ENCODE results near the gene ICAM4.
"Not testable (repeated sequence)": the region's sequence is repeated elsewhere in the genome, so short reads cannot be mapped to it uniquely, and the experiment has no call there.

ICAM4 gene

DNA sequence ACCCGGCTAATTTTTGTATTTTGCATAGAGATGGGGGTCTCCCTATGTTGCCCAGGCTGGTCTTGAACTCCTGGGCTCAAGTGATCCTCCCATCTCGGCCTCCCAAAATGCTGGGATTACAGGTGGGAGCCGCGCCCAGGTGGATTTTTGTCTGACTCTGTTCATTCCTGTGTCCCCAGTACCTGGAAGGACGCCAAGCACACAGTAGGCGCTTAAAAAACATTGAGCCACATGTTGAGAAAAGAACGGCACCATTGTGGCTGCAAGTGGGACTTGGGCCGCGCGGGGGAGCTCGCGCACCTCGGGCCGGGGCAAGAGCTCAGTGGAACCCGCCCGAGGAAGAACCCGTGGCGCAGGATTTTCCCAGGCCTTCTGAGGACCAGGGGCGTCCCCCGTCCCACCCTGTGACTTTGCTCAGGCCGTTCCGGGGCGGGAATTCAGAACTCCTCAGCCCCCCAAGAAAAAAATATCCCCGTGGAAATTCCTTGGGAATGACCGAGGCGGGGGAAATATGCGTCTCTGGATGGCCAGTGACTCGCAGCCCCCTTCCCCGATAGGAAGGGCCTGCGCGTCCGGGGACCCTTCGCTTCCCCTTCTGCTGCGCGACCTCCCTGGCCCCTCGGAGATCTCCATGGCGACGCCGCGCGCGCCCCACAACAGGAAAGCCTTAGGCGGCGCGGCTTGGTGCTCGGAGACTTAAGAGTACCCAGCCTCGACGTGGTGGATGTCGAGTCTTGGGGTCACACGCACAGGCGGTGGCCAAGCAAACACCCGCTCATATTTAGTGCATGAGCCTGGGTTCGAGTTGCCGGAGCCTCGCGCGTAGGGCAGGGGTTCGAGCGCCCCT lies 17.2 kb upstream of the ICAM4 start:
- Histone ChIP-seq H3K27me3 (ENCODE audit: insufficient read depth, low read length) (peaks cover 45% of the 10 kb centered on the region), H3K4me1 (ENCODE audit: insufficient read depth, low read length) (no peaks in the 10 kb centered on the region), H3K27ac (ENCODE audit: low read depth, low read length) (no peak overlapping the region), H3K9me3 (ENCODE audit: insufficient read depth, low read depth, low read length) (no peaks in the 10 kb centered on the region), H3K4me3 (ENCODE audit: low read length) (peak overlapping the region; percentile 49), H3K36me3 (ENCODE audit: insufficient read depth, low read length) (no peaks in the 10 kb centered on the region), H3K9ac (ENCODE audit: low read depth, low read length) (no peak overlapping the region; the same call in 1 of the 2 replicates)
- 9% methylated on average over 59 of the region's 59 CpGs for WGBS

- peaks cover 45% of the 10 kb centered on the region for H3K27me3 ChIP-seq (ENCODE audit: insufficient read depth, low read length)
- no peak overlapping the region for H3K27ac ChIP-seq (ENCODE audit: low read depth, low read length)
- WGBS, result 8% methylated on average over 37 of the region's 37 CpGs
- H3K9me3 ChIP-seq (ENCODE audit: insufficient read depth, low read depth, low read length), result no peaks in the 10 kb centered on the region
- no peaks in the 10 kb centered on the region for H3K36me3 ChIP-seq (ENCODE audit: insufficient read depth, low read length)
- H3K4me3 ChIP-seq (ENCODE audit: low read length), result peak overlapping the region; percentile 49
- peak overlapping the region; percentile 7; the same call in 1 of the 2 replicates for H3K9ac ChIP-seq (ENCODE audit: low read depth, low read length)
- no peaks in the 10 kb centered on the region for H3K4me1 ChIP-seq (ENCODE audit: insufficient read depth, low read length)
These were observed 16.6 kb upstream of the ICAM4 start for GRCh38 chr19:10270180-10270615.

DNA sequence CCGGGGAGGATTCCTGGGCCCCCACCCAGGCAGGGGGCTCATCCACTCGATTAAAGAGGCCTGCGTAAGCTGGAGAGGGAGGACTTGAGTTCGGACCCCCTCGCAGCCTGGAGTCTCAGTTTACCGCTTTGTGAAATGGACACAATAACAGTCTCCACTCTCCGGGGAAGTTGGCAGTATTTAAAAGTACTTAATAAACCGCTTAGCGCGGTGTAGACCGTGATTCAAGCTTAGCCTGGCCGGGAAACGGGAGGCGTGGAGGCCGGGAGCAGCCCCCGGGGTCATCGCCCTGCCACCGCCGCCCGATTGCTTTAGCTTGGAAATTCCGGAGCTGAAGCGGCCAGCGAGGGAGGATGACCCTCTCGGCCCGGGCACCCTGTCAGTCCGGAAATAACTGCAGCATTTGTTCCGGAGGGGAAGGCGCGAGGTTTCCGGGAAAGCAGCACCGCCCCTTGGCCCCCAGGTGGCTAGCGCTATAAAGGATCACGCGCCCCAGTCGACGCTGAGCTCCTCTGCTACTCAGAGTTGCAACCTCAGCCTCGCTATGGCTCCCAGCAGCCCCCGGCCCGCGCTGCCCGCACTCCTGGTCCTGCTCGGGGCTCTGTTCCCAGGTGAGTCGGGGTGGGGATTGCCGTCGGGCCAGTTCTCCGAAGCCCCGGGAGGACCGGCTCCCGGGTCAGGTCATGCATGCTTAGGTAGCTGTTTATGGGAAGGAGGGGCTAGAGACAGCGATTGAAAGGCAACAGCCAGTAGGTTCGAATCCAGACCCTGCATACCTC lies 15.9 kb upstream of the ICAM4 start, which contains the start of gene ICAM1:
ICAM1 (plus strand) TSS at position 505 of the 779 bp plus-strand sequence; CDS start at position 545, 40 bp downstream.
- H3K27me3 ChIP-seq (ENCODE audit: insufficient read depth, low read length), result peaks cover 45% of the 10 kb centered on the region
- H3K36me3 ChIP-seq (ENCODE audit: insufficient read depth, low read length), result 0 out of 2 replicates have a peak, but pooled peaks cover 2% of the 10 kb centered on the region
- 4% methylated on average over 51 of the region's 51 CpGs for WGBS
- peak within 1 kb of the TSS; percentile 7; the same call in 1 of the 2 replicates for H3K9ac ChIP-seq (ENCODE audit: low read depth, low read length)
- no peak within 1 kb of the TSS; the same call in 1 of the 2 replicates for H3K27ac ChIP-seq (ENCODE audit: low read depth, low read length)
- peak within 1 kb of the TSS; percentile 49 for H3K4me3 ChIP-seq (ENCODE audit: low read length)
- H3K4me1 ChIP-seq (ENCODE audit: insufficient read depth, low read length), result no peaks in the 10 kb centered on the region
- no peaks in the 10 kb centered on the region for H3K9me3 ChIP-seq (ENCODE audit: insufficient read depth, low read depth, low read length)

GRCh38 chr19:10271543-10272086 lies 15.1 kb upstream of the ICAM4 start:
- 62% methylated on average over 12 of the region's 12 CpGs for WGBS
- H3K4me1 ChIP-seq (ENCODE audit: insufficient read depth, low read length), result no peaks in the 10 kb centered on the region
- H3K9ac ChIP-seq (ENCODE audit: low read depth, low read length), result no peak overlapping the region
- H3K27me3 ChIP-seq (ENCODE audit: insufficient read depth, low read length), result peaks cover 45% of the 10 kb centered on the region
- no peak overlapping the region for H3K27ac ChIP-seq (ENCODE audit: low read depth, low read length)
- peak overlapping the region; percentile 49 for H3K4me3 ChIP-seq (ENCODE audit: low read length)
- 0 out of 2 replicates have a peak, but pooled peaks cover 2% of the 10 kb centered on the region for H3K36me3 ChIP-seq (ENCODE audit: insufficient read depth, low read length)
- no peaks in the 10 kb centered on the region for H3K9me3 ChIP-seq (ENCODE audit: insufficient read depth, low read depth, low read length)

GRCh38 chr19:10274589-10274988 lies 12.2 kb upstream of the ICAM4 start:
- H3K9ac ChIP-seq (ENCODE audit: low read depth, low read length), result no peak overlapping the region
- WGBS, result 94% methylated on average over 10 of the region's 10 CpGs
- H3K27ac ChIP-seq (ENCODE audit: low read depth, low read length), result no peak overlapping the region
- H3K36me3 ChIP-seq (ENCODE audit: insufficient read depth, low read length), result 0 out of 2 replicates have a peak, but pooled peaks cover 2% of the 10 kb centered on the region
- peaks cover 31% of the 10 kb centered on the region for H3K27me3 ChIP-seq (ENCODE audit: insufficient read depth, low read length)
- H3K4me1 ChIP-seq (ENCODE audit: insufficient read depth, low read length), result no peaks in the 10 kb centered on the region
- no peaks in the 10 kb centered on the region for H3K9me3 ChIP-seq (ENCODE audit: insufficient read depth, low read depth, low read length)
- no peak overlapping the region for H3K4me3 ChIP-seq (ENCODE audit: low read length)

DNA sequence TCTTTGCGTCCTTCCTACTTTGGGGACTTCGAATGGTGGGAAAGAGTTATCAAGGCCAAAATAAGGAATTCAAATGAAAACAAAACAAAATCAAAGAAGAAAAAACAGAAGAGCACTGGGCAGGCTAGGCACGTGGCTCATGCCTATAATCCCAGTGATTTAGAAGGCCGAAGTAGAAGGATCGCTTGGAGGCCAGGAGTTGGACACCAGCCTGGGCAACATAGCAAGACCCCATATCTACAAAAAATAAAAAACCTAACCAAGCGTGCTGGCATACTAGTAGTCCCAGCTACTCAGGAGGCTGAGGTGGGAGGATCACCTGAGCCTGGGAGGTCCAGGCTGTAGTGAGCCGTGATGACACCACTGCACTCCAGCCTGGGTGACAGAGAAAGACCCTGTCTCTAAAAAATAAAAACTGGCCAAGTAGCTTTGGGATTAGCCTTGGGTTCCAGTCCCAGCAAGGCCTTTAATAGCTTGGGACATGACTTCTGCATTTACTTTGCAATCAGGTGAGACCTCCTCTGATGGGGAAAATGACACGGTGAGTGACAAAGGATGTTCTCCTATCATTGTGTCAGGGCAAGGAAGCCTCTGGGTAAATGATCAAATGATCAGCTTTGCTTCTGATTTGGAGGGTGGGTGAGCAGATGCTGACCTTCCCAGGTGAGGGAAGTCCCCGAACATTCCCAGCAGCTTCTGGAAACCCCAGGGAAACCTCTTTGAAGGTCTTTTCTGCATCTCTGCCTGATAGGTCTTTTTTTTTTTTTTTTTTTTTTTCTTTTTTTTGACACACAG lies 8.8 kb upstream of the ICAM4 start:
- Histone ChIP-seq H3K4me1 (ENCODE audit: insufficient read depth, low read length) (no peaks in the 10 kb centered on the region), H3K27ac (ENCODE audit: low read depth, low read length) (no peak overlapping the region)
- 95% methylated on average over 9 of the region's 9 CpGs for WGBS

DNA sequence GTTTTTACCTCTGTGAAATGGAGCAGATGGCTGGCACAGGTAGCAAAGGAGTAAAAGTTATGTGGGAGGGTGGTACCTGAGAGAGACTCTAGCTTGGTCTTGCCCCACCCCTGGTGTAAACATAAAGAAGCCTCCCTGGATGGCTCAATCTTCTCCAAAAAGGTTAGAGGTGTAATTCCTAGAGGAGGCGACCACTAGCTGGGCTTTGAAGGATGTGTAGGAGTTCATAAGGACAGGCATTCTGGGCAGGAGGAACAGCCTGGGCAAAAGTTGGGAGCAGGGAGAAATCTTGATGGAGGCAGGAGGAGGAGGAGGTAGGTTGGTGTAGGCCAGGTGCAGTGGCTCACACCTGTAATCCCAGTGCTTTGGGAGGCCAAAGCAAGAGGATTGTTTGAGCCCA lies 7.8 kb upstream of the ICAM4 start:
- no peak overlapping the region for H3K27ac ChIP-seq (ENCODE audit: low read depth, low read length)
- no peaks in the 10 kb centered on the region for H3K27me3 ChIP-seq (ENCODE audit: insufficient read depth, low read length)
- H3K4me3 ChIP-seq (ENCODE audit: low read length), result no peak overlapping the region
- H3K9ac ChIP-seq (ENCODE audit: low read depth, low read length), result no peak overlapping the region
- WGBS, result 94% methylated on average over 1 of the region's 1 CpG
- no peaks in the 10 kb centered on the region for H3K4me1 ChIP-seq (ENCODE audit: insufficient read depth, low read length)
- 0 out of 2 replicates have a peak, but pooled peaks cover 2% of the 10 kb centered on the region for H3K36me3 ChIP-seq (ENCODE audit: insufficient read depth, low read length)
- H3K9me3 ChIP-seq (ENCODE audit: insufficient read depth, low read depth, low read length), result no peaks in the 10 kb centered on the region

More for the DNA sequence above, 8.8 kb upstream of the ICAM4 start:
- Histone ChIP-seq H3K36me3 (ENCODE audit: insufficient read depth, low read length) (0 out of 2 replicates have a peak, but pooled peaks cover 2% of the 10 kb centered on the region), H3K9me3 (ENCODE audit: insufficient read depth, low read depth, low read length) (no peaks in the 10 kb centered on the region), H3K4me3 (ENCODE audit: low read length) (no peak overlapping the region), H3K27me3 (ENCODE audit: insufficient read depth, low read length) (no peaks in the 10 kb centered on the region), H3K9ac (ENCODE audit: low read depth, low read length) (no peak overlapping the region)

DNA sequence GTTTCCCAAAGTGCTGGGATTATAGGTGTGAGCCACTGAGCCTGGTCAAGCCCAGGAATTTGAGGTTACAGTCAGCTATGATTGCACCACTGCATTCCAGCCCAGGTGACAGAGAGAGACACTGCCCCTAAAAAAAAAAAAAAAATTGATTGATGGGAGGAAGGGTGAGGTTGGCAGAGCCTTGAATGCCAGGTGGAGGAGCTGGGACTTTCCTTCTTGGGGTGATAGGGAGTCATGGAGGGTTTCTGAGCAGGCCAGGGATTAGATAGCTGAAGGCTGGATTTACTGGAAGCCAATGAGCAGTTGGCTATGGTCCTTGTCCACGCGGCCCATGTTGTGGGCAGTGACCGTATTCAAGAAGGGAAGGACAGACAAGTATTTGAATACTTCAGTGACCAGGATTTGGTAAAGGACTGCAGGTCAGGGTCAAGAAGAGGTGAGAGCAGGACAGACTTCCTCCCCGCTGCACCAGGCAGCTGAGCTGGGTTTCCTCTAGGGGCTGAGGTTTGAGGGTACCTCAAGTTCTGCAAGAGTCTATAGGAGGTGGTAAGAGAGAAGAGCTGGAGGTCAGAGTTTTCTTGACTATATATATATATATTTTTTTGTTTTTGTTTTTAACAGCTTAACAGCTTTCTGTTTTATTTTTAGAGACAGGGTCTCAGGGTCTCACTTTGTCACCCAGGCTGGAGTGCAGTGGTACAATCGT lies 6.9 kb upstream of the ICAM4 start:
- H3K9me3 ChIP-seq (ENCODE audit: insufficient read depth, low read depth, low read length), result no peaks in the 10 kb centered on the region
- H3K4me3 ChIP-seq (ENCODE audit: low read length), result no peak overlapping the region
- H3K27ac ChIP-seq (ENCODE audit: low read depth, low read length), result no peak overlapping the region
- H3K9ac ChIP-seq (ENCODE audit: low read depth, low read length), result no peak overlapping the region
- H3K4me1 ChIP-seq (ENCODE audit: insufficient read depth, low read length), result no peaks in the 10 kb centered on the region
- WGBS, result 92% methylated on average over 5 of the region's 5 CpGs
- 0 out of 2 replicates have a peak, but pooled peaks cover 2% of the 10 kb centered on the region for H3K36me3 ChIP-seq (ENCODE audit: insufficient read depth, low read length)
- H3K27me3 ChIP-seq (ENCODE audit: insufficient read depth, low read length), result no peaks in the 10 kb centered on the region

DNA sequence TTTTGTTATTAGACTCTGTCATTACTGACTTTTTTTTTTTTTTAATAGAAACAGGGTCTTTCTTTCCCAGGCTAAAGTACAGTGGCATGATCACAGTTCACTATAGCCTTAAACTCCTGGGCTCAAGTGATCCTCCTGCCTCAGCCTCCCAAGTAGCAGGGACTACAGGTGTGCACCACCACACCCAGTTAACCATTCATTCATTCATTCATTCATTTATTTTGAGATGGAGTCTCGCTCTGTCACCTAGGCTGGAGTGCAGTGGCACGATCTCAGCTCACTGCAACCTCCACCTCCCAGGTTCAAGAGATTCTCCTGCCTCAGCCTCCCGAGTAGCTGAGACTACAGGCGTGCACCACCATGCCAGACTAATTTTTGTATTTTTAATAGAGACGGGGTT lies 4.7 kb upstream of the ICAM4 start:
- H3K4me3 ChIP-seq (ENCODE audit: low read length); H3K4me1 ChIP-seq (ENCODE audit: insufficient read depth, low read length); H3K9ac ChIP-seq (ENCODE audit: low read depth, low read length); H3K36me3 ChIP-seq (ENCODE audit: insufficient read depth, low read length); H3K9me3 ChIP-seq (ENCODE audit: insufficient read depth, low read depth, low read length); H3K27ac ChIP-seq (ENCODE audit: low read depth, low read length): not testable (repeated sequence)
- peaks cover 15% of the 10 kb centered on the region for H3K27me3 ChIP-seq (ENCODE audit: insufficient read depth, low read length)
- WGBS, result 97% methylated on average over 5 of the region's 5 CpGs
